NCI-H1105 treated with DMSO at 0.1 percent for 48 hours (cell line): ENCODE measurements around the gene PTH1R.

Experiments
- DNase-seq: peaks from one replicate; lab custom pipeline; 2025; lab: John Stamatoyannopoulos, UW

The PTH1R gene

DNA sequence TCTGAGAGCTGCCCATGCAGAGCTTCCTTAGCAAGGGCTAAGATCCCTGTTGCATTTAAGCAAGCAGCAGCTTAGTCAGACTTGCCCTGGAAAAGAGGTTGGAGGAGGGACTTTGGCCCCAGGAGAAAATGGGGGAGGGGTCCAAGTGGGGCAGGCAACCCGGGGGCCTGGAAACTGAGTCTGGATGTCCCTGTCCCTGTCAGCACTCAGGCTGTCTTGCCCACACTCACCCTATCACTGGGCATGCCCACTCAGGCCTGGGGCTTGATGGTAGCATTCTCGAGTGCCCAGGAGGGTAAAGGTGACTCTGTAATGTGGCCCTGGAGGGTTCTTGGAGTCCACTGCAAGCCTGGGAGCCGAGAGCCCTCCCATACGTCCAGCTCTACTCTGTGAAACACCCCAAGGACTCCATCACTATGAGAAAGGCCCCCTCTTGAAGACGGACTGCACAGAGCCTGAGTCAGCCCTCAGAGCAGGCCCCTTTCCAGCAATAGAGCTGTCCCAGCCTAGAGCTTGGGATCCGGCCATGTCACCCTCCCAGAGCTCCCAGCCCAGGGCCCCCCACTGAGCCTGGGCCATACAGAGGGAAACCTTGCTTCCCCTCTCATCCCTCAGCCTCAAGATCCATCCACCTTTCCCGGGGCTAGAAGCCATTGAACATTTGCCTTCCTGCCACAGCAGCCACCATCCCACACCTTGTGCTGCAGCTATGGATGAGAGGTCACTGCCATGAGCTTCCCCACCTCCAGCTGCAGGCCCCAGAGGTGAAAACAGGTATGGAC lies 27.6 kb upstream of the PTH1R start:
- DNase-seq = no peak

GRCh38 chr3:46850468-46850779 lies 27.1 kb upstream of the PTH1R start:
- DNase-seq = no peak

DNA sequence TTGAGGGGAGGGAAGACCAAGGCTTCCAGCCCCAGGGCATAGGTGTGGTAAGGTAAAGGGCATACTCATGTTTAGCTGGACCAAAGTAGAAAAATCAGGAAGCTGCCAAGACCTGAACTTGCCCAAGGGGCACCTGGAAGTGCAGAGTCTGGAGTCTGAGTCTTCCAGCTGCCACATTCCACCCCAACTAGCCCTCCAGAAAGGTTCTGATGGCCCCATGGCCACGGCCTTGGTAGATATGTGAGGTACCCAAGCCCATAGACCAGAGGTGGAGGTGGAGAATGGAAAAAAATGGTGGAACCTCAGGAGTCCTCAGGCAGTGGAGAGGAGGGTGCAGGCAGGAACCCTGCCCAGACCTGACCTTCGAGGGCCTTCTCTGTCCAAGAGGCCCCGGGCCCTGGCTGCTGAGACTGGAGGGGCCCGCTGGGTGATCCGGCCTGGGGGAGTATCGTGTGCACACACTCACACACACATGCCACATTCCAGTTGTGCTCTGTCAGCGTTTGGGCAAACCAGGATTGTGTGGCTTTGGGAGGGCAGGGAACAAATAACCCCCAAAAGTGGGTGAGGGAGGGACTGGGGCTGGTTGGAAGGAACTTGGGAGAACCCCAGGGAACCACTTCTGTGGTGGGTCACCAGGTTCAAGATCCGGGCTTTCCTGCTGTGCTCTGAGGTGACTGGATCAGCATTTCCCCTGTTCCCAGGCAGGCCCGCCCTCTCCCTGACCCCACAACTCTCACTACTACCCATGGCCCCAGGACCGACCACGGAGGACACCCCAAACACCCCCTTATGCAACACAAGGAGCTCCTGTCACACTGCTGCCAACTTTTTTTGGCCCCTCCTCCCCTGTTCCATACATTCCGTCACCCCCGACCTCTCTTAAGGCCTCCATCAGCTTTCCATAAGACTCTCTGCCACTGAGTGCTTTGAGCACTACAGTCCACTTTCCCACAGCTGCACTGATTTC lies 25.9 kb upstream of the PTH1R start:
- no peak for DNase-seq

GRCh38 chr3:46852334-46852720 lies 25.2 kb upstream of the PTH1R start:
- DNase-seq = no peak

- no peak for DNase-seq
Observed at GRCh38 chr3:46852839-46853355, 24.6 kb upstream of the PTH1R start.

DNA sequence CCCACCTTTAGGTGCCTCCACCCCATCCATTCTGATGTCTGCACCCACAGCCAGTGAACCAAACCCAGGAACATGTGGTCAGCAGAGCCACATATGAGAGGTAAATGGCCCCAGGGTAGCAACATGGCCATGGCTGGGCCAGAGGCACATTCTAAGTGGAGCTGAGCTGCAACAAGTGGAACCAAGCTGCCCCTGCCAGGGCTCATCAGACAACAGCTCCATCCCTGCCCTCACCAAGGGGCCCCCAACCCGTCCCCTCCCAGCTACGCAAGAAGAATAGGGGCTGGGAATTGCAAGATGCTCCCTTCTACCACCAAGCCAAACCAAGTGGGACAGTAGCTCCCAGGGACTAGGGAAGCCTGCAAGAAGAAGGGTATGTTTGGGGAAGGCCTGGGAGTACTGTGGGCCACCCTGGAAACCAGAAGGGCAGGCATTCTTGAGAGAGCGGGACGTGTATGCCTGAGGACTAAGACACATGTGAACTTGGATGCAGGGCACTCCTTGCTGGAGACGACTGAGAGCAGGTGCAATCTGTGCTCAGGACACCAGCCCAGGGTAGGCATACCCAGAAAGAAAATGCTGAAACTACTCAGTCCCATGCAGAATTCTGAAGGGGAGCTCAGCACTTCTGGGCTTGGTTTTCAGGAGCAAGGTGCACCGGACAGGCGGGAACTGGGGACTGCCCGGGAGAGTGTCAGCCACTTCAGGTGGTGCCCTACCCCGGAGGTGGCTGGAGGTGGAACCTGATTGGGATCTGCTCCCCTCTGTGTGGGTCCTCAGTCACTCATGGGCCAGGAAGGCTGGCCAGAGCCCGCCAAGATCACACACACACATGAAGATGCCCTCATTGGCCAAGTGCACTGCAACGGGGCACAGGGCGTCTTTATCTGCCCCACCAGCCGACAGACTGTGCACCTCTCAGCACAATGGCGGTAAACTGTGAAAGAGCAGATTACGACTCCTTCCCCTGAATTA lies 23.8 kb upstream of the PTH1R start:
- no peak for DNase-seq

- DNase-seq = no peak
Observed at GRCh38 chr3:46854555-46854991, 22.9 kb upstream of the PTH1R start.

DNA sequence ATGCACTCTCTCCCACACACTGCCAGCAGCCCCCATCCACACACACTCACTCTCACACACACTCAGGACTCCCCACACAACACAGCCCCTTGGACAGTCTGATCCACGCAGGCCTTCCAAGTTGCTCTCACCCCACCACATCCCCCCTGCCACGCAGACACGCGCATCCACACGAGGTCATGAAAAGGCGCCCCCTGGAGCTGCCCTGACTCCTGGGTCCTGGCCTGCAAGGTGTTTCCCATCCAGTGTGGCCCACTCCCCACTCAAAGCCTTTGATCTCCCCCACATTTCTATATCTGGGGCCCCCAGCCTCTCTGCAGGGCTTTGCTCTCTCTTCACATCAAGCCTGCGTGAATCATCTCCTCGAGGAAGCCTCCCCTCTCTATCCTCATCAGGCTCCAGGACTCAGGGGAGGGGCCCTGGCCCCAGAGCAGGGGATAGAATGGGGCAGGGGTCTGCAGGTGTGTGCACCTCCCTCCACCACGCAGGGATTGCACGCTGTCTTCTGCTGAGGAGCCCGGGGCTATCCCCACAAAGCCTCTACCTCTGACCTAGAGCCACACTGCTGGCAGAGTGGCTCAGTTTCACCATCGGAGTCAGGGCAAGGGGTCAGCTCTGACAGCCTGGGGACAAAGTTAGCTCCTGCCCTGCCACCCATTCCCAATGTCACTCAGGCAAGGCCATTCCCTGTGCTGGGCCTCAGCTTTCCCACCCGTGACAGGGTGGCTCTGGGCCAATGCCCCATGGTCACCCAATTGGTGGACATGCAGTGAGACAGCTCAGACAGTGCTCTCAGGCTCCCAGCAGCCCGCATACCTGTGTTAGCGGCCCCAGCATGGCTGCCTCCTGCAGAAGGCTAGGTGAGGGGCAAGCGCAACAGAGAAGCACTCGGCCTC lies 20.7 kb upstream of the PTH1R start:
- no peak for DNase-seq

- no peak for DNase-seq
Observed at GRCh38 chr3:46857485-46858341, 19.8 kb upstream of the PTH1R start.

DNA sequence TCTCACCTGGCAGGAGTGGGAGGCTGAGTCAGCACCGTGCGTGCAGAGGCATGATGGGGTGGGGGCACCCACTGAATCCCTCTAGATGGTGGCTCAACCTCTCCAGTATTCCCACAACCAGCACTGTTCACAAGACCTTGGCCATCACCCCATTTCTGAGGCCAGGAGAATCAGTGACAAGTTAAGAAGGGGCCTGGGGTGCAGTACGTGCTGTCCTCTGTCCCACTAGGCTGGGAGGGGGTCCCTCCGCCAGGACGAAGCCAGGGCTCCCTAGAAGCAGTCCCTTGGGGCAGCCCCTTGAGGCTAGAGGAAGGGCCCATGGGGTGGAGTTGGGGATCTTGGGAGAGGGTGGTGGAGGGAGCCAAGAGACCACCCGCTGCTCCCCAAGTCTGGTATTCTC lies 19.1 kb upstream of the PTH1R start:
- DNase-seq = no peak

DNA sequence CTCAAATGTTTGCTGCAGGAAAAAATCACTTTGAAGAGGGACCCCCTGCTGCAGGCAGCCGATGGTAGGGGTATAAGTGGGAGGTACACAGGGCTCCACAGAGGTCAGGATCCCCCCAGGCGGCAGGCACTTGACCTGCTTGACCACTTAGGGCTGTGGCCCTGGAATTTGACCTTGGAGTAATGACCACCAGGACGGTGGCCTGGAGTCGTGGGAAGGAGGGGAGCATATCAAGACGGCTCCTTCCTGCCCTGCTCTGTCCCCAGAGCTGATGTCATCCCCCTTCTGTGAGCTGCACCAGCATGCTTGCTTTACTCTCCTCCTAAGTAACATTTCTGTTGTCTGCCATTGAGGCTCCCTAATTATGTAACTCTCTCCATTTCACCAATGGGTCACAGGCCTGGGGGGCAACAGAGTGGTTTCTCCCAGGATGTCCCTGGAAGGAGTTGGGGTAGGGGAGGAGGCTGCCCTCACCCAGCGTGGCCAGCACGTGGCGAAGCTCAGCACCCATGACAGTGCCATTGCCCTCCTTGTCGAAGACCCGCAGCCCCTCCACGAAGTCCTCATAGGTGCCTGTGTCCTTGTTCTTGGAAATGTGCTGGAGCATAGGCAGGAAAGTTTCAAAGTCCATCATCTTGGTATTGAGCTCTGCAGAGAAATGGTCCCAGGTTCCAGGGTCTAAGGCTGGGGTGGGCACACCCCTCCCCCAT lies 18.4 kb upstream of the PTH1R start:
- DNase-seq = no peak

GRCh38 chr3:46860017-46860809 lies 17.3 kb upstream of the PTH1R start:
- DNase-seq = no peak

- no peak for DNase-seq
Observed at GRCh38 chr3:46860810-46861604, 16.5 kb upstream of the PTH1R start.

DNA sequence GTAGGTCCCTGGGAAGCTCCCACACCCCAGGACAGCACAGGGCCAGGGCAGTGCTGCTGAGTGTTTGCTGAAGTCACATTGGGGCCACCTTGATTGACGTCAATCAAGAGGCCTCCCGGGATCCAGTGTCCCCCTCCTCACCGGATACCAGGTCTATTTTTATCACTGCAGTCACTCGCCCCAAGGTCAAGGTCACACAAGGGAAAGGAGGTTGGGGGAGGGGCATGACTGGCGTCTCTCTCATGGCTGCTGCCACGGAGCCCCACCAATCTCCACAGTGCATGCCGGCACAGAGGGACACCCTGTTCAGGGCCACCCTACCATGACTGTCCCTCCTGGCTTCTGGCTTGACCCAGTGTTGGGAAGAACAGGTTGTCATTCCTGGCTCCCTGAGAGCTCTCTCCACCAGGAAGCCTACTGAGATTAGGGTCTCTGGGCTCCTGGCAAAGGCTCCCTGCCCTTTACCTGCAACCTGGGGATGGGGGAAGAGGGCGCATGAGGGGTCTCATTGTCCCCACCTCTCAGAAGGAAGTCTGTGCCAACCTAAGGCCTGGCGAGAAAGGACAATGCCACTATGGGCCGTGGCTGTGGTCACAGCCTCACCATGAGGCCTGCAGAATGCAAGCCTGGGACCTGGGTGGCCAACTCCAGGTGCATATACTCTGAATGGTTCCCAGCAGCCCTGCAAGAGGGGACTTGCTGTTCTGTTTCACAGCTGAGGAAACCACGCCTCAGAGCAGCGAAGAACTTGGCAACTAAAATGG lies 15.7 kb upstream of the PTH1R start:
- DNase-seq = no peak

GRCh38 chr3:46862369-46863025 lies 15.0 kb upstream of the PTH1R start:
- no peak for DNase-seq

DNA sequence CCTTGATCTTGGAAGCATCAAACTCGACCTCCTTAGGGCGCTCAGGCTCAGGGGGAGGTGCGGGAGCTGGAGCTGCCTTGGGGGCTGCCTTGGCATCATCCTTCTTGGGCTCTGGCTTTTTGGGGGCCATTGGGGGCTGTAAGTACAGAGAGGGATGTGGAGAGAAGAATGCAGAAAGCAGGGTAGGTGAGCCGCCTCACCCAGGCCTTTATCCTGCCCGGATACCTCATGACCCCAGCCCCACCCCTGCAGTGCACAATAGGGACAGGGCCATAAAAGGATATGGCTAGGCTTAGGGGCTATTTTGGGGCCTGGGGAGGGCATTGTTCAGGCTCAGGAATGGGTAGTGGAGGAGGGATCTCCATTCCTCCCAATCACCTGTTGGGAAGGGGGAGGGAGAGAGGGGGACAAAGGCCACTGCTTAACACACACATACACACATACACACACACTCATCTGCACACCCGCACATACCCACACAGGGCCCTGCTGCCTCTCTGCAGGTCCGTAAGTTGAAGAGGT lies 14.2 kb upstream of the PTH1R start, which contains the start of gene MYL3:
Gene MYL3, minus strand, starts transcription at position 184 of the 522 bp plus-strand sequence. Its CDS starts 54 bp downstream, at position 130.
- no peak for DNase-seq
